Activated CD4-positive, alpha-beta memory T cell treated with anti-CD3 and anti-CD28 coated beads for 36 hours (primary cell): ENCODE measurements around the gene ZIC5. TPM values are rescaled to one million over a fixed set of nuclear protein-coding genes. Genes with fewer than 3 reads are reported as not detected.

Experiments
- CTCF ChIA-PET: fragments of 350-600 bp; sonication (Branson Sonifier 250); formaldehyde crosslinking; loops from one replicate; lab custom pipeline; 2021; ENCODE audit warnings: antibody characterized with exemption, inconsistent platforms; lab: Charles Lee
- POLR2A ChIA-PET: fragments of 350-600 bp; sonication (Branson Sonifier 250); formaldehyde crosslinking; loops from one replicate; lab custom pipeline; 2021; ENCODE audit warnings: antibody characterized with exemption; lab: Charles Lee
- DNase-seq: peaks from one replicate; pipeline ENCODE4 v3.0.0-alpha.2; 2020
- H3K27ac Mint-ChIP-seq: one replicate; pipeline ENCODE4 v1.8.0; 2021; ENCODE audit warnings: mixed read lengths
- H3K27me3 Mint-ChIP-seq: one replicate; pipeline ENCODE4 v1.8.0; 2021; ENCODE audit warnings: mixed read lengths
- H3K36me3 Mint-ChIP-seq: one replicate; pipeline ENCODE4 v1.8.0; 2021; ENCODE audit warnings: mixed read lengths
- H3K4me1 Mint-ChIP-seq: one replicate; pipeline ENCODE4 v1.8.0; 2021; ENCODE audit warnings: low read depth, mixed read lengths
- H3K4me3 Mint-ChIP-seq: one replicate; pipeline ENCODE4 v1.8.0; 2021; ENCODE audit warnings: mild to moderate bottlenecking, mixed read lengths
- H3K9me3 Mint-ChIP-seq: one replicate; pipeline ENCODE4 v1.8.0; 2021; ENCODE audit warnings: mixed read lengths
- intact Hi-C: fragments of 100-400 bp; cut with micrococcal nuclease; formaldehyde crosslinking; loops from one replicate; pipeline ENCODE4 v1.15.1; 2023
- total RNA-seq, 2 experiments: library from RNA; stranded (reverse); gene quantifications; one replicate each; pipeline ENCODE4 v1.2.3, GENCODE V29; 2021

ZIC5 gene
- total RNA-seq, 2 experiments from 2014 or later = not detected

DNA sequence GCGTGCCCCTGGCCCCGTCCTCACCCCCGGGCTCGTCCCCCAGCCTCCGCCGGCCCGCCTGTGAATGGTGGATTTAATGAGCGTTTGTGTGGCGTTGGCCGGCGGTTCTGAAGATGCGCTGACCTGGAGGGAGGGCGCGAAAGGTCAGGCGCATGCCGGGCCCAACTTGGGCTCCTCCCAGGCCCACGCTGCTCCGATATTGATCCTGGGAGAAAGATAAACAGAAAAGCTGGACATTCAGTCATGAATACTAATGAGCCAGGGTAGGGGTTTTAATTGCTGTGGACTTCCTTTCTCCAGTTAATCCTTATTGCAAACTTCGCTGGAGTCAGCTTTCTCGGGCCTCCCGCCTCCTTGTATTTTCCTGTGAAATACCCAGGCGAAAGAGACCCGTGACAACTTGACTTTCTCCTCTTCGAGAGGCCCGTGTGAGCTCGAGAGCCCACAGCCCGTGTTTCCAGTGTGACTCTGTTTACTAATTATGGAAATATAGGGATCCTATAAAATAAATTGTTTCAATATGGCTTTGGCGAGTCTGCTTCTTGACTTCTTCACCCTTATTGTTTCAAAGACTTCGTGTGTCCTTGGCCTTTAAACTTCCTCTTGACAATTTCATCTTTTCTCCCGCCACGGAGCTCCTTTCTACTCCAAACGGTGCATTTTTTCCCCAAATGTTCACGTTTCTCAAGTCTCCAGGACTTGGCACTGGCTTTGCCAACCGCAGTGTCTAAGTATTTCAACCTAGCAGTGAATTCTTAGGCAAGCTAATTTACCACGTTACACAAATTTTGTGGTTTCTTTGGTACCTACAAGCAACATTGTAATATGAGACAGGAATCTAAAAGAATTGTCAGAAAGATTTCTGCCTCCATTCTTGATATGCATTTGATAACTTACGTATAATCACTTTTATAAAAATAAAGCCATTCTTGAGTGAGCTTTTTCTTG lies 20.5 kb upstream of the ZIC5 start:
- Mint-ChIP-seq H3K4me1 (peaks cover 18% of the 10 kb centered on the region), H3K27ac (no peak overlapping the region), H3K9me3 (no peaks in the 10 kb centered on the region), H3K36me3 (peaks cover 3% of the 10 kb centered on the region), H3K27me3 (peaks cover 85% of the 10 kb centered on the region), H3K4me3 (no peak overlapping the region)
- no peak for DNase-seq
- intact Hi-C loops = no loop called here
- ChIA-PET CTCF (interaction anchor here (1.2 kb wide), 1 partner anchor 527 kb away, joined by 4 read pairs; no protein-coding TSS in a partner anchor), POLR2A (no interaction called here)

DNA sequence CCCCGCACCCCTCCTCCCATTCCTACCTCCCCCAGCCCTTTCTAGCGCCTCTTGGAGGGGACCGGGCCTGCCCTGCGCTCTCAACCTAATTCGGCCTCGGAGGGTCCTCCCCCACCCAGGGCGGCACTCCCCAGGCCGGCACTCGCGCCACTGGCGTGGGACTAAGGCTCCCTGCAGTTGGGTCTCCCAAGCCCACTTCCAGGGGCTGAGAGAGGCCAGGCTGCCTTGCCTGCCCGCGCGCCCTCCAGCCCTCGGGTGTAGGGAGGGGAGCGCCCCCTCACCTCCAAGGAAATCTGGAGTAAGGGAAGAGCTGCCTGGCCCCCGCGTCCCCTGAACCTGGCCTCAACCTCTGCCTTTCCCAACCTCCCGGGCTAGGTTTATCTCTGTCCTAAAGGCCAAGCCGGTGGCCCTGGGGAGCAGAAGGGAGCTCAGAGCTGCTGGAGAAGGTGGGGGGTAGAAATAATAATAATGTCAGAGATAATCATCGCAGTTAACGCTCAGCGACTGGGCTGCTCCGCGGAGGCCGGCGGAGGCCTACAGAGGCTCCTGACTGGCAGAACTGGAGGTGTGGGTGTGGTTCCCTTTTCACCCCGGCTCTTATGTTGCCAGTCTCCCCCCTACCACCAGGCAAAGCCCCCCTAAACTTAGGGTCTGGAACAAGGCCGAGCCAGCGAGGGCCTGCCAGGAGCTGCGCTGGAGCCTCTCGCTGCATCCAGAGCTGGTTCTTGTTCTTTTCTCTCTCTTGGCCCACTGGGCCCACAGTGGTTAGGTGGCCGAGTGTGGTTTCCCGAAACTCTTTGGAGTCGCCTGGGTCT lies 19.7 kb upstream of the ZIC5 start:
- Mint-ChIP-seq H3K4me1 (peaks cover 18% of the 10 kb centered on the region), H3K4me3 (no peak overlapping the region), H3K9me3 (no peaks in the 10 kb centered on the region), H3K36me3 (peaks cover under 1% of the 10 kb centered on the region), H3K27ac (no peak overlapping the region), H3K27me3 (peaks cover 84% of the 10 kb centered on the region)
- ChIA-PET POLR2A (no interaction called here), CTCF (no interaction called here)
- intact Hi-C loops = no loop called here
- no peak for DNase-seq

DNA sequence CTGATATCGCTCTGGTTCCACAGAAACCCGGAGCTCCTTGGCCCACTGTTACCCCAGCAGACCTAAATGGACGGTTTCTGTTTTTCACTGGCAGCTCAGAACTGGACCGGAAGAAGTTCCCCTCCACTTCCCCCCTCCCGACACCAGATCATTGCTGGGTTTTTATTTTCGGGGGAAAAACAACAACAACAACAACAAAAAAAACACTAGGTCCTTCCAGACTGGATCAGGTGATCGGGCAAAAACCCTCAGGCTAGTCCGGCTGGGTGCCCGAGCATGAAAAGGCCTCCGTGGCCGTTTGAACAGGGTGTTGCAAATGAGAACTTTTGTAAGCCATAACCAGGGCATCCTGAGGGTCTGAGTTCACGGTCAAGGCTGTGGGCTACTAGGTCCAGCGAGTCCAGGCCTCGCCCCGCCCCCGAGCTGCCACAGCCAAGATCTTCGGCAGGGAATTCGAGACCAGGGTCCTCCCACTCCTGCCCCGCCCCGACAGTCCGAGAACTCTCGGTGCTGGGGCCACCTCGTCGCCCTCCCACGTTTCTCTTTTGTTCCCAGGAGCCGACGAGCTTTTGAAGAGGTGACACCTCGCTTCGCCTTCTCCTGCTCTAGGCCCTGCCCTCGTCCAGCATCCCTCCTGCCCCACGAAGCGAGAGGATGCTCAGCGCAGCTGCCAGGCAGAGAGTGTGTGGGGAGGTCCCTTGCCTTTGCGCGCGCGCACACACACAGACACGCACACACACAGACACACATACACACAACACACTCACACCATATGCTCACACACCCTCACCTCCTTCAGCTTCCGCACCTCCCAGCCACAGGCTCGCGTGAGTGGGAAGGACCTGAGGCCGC lies 18.8 kb upstream of the ZIC5 start:
- CTCF ChIA-PET = interaction anchor here (0.9 kb wide), 1 partner anchor 524 kb away, joined by 4 read pairs; no protein-coding TSS in a partner anchor
- POLR2A ChIA-PET = no interaction called here
- H3K9me3 Mint-ChIP-seq = no peaks in the 10 kb centered on the region
- peaks cover 83% of the 10 kb centered on the region for H3K27me3 Mint-ChIP-seq
- peak; percentile 19 for DNase-seq
- intact Hi-C loops = no loop called here
- peaks cover 22% of the 10 kb centered on the region for H3K4me1 Mint-ChIP-seq
- H3K36me3 Mint-ChIP-seq = peaks cover 4% of the 10 kb centered on the region
- H3K27ac Mint-ChIP-seq = no peak overlapping the region
- H3K4me3 Mint-ChIP-seq = no peak overlapping the region

DNA sequence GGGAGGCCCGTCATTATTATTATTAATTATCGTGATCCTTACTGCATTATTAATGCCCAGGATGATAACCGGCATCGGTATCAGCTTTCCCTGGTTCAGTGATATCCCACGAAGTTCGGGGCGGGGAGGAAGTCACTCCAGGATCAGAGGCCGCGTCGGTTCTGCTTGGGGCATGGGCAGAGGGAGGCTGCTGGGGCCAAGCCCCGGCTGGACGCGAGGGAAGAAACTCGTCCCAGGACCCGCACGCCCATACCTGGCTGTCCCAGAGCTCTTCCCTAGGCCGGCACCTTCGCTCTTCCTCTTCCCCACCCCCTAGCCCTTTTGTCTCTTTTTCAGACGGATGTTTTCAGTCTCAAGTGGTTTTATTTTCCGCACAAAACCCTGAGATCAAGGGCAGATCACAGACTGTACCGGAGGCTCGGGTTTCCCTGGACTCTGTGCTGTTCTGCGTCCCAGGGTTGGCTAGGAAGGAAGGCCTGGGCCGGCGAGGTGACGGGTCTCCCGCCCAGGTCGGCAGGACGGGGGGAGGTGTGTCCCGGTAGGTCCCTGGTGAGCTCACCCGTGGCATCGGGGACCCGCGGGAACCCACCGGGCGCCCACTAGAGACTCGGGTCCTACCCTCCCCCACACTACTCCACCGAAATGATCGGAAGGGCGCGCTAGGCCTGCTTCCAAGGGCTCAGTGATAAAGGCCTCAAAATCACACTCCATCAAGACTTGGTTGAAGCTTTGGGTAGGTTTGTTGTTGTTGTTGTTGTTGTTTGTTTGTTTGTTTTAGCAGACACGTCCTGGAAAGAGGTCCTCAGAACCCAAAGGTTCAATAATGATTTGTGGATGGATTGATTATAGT lies 17.9 kb upstream of the ZIC5 start:
- POLR2A ChIA-PET = no interaction called here

DNA sequence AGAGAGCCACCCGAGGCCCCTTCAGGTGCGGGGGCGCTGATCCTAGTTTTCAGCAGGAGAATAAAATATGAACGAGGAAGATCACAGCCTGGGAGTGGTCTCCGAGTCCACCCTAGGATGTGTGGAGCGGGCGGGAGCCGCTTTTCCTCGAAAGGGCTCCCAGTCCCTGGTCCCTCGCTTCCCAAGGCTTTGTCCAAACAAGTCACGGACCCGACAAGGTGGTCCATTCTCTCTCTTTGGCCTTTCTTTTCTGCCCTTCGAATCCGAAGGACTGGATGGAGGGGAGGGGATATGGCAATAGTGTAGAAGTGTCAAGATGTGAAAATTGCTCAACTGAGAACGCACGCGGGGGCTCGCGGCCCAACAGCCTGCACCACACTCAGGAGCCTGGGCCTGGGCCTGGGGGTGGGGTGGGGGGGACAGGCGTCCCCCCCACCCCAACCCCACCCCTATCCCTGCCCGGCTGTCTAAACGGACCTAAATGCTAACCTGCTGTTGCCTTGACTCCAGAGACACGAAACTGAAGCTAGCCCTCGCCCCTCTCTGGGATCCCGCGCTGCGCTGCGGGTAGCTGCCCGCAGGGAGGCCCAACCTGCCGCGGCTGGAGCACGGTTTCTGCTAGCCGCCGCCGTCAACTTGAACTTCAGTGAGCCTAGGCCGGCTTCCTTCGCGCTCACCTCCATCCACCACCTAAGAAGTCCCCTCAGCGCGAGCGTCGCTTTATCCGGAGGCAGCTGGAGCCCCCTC lies 17.1 kb upstream of the ZIC5 start:
- H3K27ac Mint-ChIP-seq = peak overlapping the region; percentile 60
- peaks cover 22% of the 10 kb centered on the region for H3K4me1 Mint-ChIP-seq
- peak; percentile 12 for DNase-seq
- no peaks in the 10 kb centered on the region for H3K9me3 Mint-ChIP-seq
- peaks cover 81% of the 10 kb centered on the region for H3K27me3 Mint-ChIP-seq
- intact Hi-C loops = loop anchor here (10.0 kb wide), 1 partner anchor 526 kb away; no protein-coding TSS in a partner anchor
- ChIA-PET CTCF (no interaction called here), POLR2A (no interaction called here)
- peaks cover 8% of the 10 kb centered on the region for H3K36me3 Mint-ChIP-seq
- no peak overlapping the region for H3K4me3 Mint-ChIP-seq

More for the DNA sequence above, 17.9 kb upstream of the ZIC5 start:
- H3K9me3 Mint-ChIP-seq = no peaks in the 10 kb centered on the region
- CTCF ChIA-PET = interaction anchor here (0.9 kb wide), 1 partner anchor 525 kb away, joined by 4 read pairs; no protein-coding TSS in a partner anchor
- peaks cover 79% of the 10 kb centered on the region for H3K27me3 Mint-ChIP-seq
- intact Hi-C loops = loop anchor here (10.0 kb wide), 1 partner anchor 525 kb away; no protein-coding TSS in a partner anchor
- H3K36me3 Mint-ChIP-seq = peaks cover 4% of the 10 kb centered on the region
- H3K27ac Mint-ChIP-seq = no peak overlapping the region
- no peak for DNase-seq
- H3K4me3 Mint-ChIP-seq = no peak overlapping the region
- H3K4me1 Mint-ChIP-seq = peaks cover 22% of the 10 kb centered on the region

DNA sequence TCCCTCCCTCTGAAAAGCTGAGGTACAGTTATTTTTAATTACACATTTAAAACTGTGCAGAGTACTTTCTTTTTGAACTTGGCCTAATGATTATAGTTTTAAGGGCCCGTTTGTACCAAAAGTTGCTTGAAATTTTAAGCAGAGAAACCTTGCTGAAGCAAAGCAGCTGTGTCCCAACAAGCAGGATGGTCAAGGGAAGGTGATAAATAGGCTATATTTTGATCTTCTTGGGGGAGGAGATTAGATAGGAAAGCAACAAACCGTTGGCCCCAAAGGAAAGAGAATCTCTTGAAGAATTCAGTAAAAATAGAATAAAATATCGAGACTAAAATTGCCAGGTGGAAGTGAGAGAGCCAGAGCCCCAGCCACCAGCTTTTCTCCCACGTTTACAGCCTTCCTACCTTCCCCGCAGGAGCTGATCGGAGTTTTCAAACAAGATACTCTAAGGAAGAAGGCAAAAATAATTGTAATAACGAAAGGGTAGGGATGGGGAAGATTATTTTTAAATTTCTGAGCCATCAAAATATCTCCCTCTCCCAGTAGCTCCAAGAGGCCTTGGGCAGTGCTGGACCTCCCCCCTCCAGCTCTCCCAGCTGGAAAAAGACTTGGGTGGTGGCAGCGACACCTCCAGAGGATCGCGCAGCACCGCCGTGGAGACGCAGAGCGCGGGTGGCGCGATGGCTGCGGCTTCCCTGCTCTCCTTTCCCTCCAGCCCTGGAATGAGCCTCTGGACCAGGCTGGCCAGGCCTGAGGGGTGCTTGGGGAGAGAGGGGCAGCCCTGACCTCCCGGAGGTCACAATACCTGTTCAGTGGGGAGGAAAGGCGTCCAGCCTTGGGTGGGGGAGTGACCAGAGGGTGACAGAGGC lies 15.8 kb upstream of the ZIC5 start:
- no peaks in the 10 kb centered on the region for H3K9me3 Mint-ChIP-seq
- peaks cover 86% of the 10 kb centered on the region for H3K27me3 Mint-ChIP-seq
- H3K4me1 Mint-ChIP-seq = peaks cover 31% of the 10 kb centered on the region
- DNase-seq = no peak
- peaks cover 12% of the 10 kb centered on the region for H3K36me3 Mint-ChIP-seq
- ChIA-PET POLR2A (no interaction called here), CTCF (interaction anchor here (0.8 to 1.5 kb wide), 2 partner anchors 17 to 20 kb away, joined by 3 to 4 read pairs; no protein-coding TSS in a partner anchor)
- H3K27ac Mint-ChIP-seq = no peak overlapping the region
- intact Hi-C loops = loop anchor here (10.0 kb wide), 1 partner anchor 527 kb away; no protein-coding TSS in a partner anchor
- H3K4me3 Mint-ChIP-seq = no peak overlapping the region

DNA sequence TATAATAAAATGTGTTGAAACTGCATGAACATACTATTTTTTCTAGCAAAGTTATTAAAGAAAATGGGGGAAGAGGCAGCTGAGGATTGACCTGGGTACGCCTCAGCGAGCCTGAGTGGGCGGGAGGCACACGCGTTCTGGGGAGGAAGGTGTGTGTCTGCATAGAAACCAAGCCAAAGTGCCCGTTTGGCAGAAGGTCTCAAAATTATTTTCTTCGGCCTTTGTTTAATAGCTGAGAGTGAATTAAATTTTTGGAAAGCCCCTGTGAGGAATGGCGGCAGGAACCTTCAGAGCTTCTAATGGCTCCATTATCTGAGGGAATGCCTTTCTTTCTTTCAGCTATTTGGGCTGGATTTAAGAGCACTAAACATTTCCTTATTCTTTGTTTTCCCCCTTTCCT lies 15.2 kb upstream of the ZIC5 start:
- ChIA-PET POLR2A (no interaction called here), CTCF (interaction anchor here (0.8 to 1.5 kb wide), 2 partner anchors 17 to 20 kb away, joined by 3 to 4 read pairs; no protein-coding TSS in a partner anchor)
- no peaks in the 10 kb centered on the region for H3K9me3 Mint-ChIP-seq
- no peak overlapping the region for H3K27ac Mint-ChIP-seq
- intact Hi-C loops = loop anchor here (10.0 kb wide), 1 partner anchor 528 kb away; no protein-coding TSS in a partner anchor
- no peak for DNase-seq
- peaks cover 81% of the 10 kb centered on the region for H3K27me3 Mint-ChIP-seq
- H3K36me3 Mint-ChIP-seq = peaks cover 12% of the 10 kb centered on the region
- peaks cover 31% of the 10 kb centered on the region for H3K4me1 Mint-ChIP-seq
- no peak overlapping the region for H3K4me3 Mint-ChIP-seq

DNA sequence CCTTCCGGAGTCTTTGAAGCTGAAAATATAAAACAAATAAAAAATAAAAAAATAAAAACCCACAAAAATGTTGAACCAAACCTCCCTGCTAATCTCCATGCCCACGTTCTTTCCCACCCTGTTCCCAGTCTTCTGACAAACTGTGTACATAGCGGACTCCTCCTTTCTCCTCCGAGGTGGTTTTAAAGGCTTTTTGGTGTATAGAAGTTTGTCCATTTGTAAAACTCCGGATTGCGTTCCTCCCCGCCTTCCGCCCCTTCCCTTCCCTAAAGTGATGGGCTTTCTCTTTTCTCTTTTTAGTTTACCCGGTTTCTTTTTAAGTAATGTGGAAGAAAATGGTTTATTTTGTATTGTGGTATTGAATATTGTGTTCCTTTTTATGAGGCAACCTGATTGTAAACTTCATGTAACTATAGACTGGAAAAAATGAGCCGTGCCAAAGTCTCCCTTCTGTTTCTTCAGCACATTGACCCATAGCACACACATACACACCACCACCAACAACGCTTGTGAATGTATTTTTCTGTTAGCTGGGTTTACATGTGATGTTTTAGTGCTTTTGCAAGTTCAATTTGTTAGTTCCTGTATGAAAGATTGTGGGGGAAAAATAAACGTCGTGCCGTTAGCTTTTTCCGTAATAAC lies 14.4 kb upstream of the ZIC5 start:
- no peak for DNase-seq
- Mint-ChIP-seq H3K27ac (peak overlapping the region; percentile 21), H3K4me1 (peaks cover 31% of the 10 kb centered on the region), H3K27me3 (peaks cover 74% of the 10 kb centered on the region), H3K4me3 (peak overlapping the region; percentile 17), H3K9me3 (no peaks in the 10 kb centered on the region), H3K36me3 (peaks cover 12% of the 10 kb centered on the region)
- ChIA-PET CTCF (interaction anchor here (0.6 to 1.5 kb wide), 2 partner anchors 16 to 35 kb away, joined by 3 read pairs; no protein-coding TSS in a partner anchor), POLR2A (no interaction called here)
- intact Hi-C loops = loop anchor here (10.0 kb wide), 1 partner anchor 529 kb away; no protein-coding TSS in a partner anchor

DNA sequence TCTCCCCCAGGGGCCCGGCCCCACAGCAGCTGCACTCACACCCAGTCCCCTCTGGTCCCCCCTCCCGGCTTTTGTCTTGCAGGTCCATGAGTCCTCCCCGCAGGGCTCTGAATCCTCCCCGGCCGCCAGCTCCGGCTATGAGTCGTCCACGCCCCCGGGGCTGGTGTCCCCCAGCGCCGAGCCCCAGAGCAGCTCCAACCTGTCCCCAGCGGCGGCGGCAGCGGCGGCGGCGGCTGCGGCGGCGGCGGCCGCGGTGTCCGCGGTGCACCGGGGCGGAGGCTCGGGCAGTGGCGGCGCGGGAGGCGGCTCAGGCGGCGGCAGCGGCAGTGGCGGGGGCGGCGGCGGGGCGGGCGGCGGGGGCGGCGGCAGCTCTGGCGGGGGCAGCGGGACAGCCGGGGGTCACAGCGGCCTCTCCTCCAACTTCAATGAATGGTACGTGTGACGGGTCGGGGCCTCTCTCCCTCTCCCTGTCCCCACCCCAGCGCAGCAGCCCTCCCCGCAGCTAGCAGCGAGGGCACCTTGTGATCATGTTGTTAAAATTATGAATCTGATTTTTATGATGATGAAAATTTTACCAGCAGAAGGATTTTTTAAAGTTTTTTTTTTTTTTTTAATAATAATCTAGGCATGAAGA lies 13.8 kb upstream of the ZIC5 start:
- CTCF ChIA-PET = interaction anchor here (0.6 kb wide), 1 partner anchor 34 kb away, joined by 3 read pairs; no protein-coding TSS in a partner anchor
- peaks cover 12% of the 10 kb centered on the region for H3K36me3 Mint-ChIP-seq
- intact Hi-C loops = loop anchor here (10.0 kb wide), 1 partner anchor 529 kb away; no protein-coding TSS in a partner anchor
- no peak overlapping the region for H3K27ac Mint-ChIP-seq
- DNase-seq = peak; percentile 16
- POLR2A ChIA-PET = no interaction called here
- H3K27me3 Mint-ChIP-seq = peaks cover 69% of the 10 kb centered on the region
- no peaks in the 10 kb centered on the region for H3K9me3 Mint-ChIP-seq
- no peak overlapping the region for H3K4me3 Mint-ChIP-seq
- H3K4me1 Mint-ChIP-seq = peaks cover 27% of the 10 kb centered on the region
